Osteocyte (in vitro differentiated cells): ENCODE results near the gene TBRG1. TPM values are rescaled to one million over a fixed set of nuclear protein-coding genes. Genes with fewer than 3 reads are reported as not detected.

Experiments used
- DNase-seq: peaks from one replicate; pipeline ENCODE4 v3.0.0; 2021; ENCODE audit warnings: mixed read lengths; ENCODE audit not compliant: unreplicated experiment; ENCODE audit errors: extremely low spot score
- H3K27ac Mint-ChIP-seq: one replicate; pipeline ENCODE4 v1.8.0; 2021; ENCODE audit warnings: mild to moderate bottlenecking, mixed read lengths; ENCODE audit not compliant: unreplicated experiment
- H3K27me3 Mint-ChIP-seq: one replicate; pipeline ENCODE4 v1.8.0; 2021; ENCODE audit warnings: mixed read lengths; ENCODE audit not compliant: unreplicated experiment
- H3K36me3 Mint-ChIP-seq: one replicate; pipeline ENCODE4 v1.8.0; 2021; ENCODE audit warnings: mixed read lengths; ENCODE audit not compliant: unreplicated experiment
- H3K4me1 Mint-ChIP-seq: one replicate; pipeline ENCODE4 v1.8.0; 2021; ENCODE audit warnings: mixed read lengths; ENCODE audit not compliant: unreplicated experiment
- H3K4me3 Mint-ChIP-seq: one replicate; pipeline ENCODE4 v1.8.0; 2021; ENCODE audit warnings: mild to moderate bottlenecking, moderate library complexity, mixed read lengths; ENCODE audit not compliant: unreplicated experiment
- H3K9me3 Mint-ChIP-seq: one replicate; pipeline ENCODE4 v1.8.0; 2021; ENCODE audit warnings: mixed read lengths; ENCODE audit not compliant: unreplicated experiment
- total RNA-seq: library from RNA; stranded (reverse); gene quantifications from 2 replicates; pipeline ENCODE4 v1.2.1, GENCODE V29; 2021
- TF ChIP-seq, protein P1 (sequence below): fragments of 200-600 bp; sonication (generic); IDR thresholded peaks from 2 replicates; pipeline ENCODE4 v1.5.0; 2021; ENCODE audit warnings: antibody characterized with exemption, mild to moderate bottlenecking, moderate library complexity

Gene TBRG1
- total RNA-seq, 1 donor from 2014 or later: 34.8 TPM

DNA sequence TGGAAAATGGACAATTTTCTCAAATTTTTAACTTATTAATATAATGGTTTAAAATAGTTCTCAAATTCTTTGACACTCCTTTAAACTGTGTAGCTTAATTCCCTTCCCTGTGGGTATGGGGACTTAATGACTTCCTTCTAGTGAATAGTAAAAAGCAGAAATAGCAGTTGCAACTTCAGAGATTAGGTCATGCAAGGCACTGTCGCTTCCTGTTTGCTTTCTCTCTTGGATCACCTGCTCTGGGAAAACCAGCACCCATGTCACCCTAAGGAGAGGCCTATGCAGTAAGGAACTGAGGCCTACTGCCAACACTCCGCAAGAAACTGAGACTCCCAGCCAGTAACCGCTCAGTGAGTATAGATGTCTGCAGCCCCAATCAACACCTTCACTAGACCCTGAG is 16.9 kb upstream of the TBRG1 start:
- Mint-ChIP-seq H3K36me3 (no peaks in the 10 kb centered on the region), H3K27ac (no peak overlapping the region), H3K27me3 (peaks cover 18% of the 10 kb centered on the region), H3K4me3 (no peak overlapping the region), H3K4me1 (no peaks in the 10 kb centered on the region), H3K9me3 (no peaks in the 10 kb centered on the region)
- TF ChIP-seq, protein P1, sequence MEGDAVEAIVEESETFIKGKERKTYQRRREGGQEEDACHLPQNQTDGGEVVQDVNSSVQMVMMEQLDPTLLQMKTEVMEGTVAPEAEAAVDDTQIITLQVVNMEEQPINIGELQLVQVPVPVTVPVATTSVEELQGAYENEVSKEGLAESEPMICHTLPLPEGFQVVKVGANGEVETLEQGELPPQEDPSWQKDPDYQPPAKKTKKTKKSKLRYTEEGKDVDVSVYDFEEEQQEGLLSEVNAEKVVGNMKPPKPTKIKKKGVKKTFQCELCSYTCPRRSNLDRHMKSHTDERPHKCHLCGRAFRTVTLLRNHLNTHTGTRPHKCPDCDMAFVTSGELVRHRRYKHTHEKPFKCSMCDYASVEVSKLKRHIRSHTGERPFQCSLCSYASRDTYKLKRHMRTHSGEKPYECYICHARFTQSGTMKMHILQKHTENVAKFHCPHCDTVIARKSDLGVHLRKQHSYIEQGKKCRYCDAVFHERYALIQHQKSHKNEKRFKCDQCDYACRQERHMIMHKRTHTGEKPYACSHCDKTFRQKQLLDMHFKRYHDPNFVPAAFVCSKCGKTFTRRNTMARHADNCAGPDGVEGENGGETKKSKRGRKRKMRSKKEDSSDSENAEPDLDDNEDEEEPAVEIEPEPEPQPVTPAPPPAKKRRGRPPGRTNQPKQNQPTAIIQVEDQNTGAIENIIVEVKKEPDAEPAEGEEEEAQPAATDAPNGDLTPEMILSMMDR: no peak
- DNase-seq: no peak

DNA sequence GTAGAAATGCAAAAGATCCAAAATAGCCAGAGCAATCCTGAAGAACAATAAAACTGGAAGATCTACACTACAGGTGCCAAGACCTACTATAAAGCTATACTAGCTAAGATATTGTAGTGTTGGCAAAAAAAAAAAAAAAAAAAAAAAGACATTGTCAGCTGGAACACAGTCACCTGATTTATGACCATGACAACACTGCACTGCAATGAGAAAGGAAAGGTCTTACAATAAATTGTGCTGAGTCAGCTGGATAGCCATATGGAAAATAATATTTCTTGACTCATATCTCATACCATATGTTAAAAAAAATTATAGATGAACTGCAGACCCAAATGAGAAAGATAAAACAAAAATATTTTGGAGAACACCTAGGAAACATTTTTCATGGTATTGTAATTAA is 14.5 kb upstream of the TBRG1 start:
- Mint-ChIP-seq H3K9me3 (no peaks in the 10 kb centered on the region), H3K36me3 (no peaks in the 10 kb centered on the region), H3K4me1 (no peaks in the 10 kb centered on the region), H3K27ac (no peak overlapping the region), H3K27me3 (peaks cover 24% of the 10 kb centered on the region), H3K4me3 (no peak overlapping the region)
- TF ChIP-seq, protein P1: no peak
- DNase-seq: no peak

DNA sequence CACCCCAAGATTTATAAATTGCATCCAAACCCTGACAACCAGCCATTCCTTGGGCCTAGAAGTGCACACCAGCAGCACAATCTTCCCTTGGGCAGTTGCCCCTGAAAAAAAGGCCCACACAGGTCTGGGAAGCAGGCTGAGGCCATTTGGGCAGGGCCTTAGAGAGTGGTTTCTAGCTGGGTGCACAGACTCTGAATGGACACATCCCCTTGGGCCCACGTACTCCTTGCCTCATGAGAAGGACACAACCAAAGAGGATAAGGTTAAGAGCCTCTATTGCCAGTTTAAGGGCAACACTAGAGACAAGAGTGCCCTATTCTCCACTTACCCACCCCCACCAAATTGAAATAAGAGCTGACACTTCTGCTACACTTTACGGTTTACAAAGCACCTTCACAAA is 12.4 kb upstream of the TBRG1 start:
- TF ChIP-seq, protein P1: no peak
- no peaks in the 10 kb centered on the region for H3K4me1 Mint-ChIP-seq
- H3K36me3 Mint-ChIP-seq: no peaks in the 10 kb centered on the region
- no peaks in the 10 kb centered on the region for H3K9me3 Mint-ChIP-seq
- no peak overlapping the region for H3K4me3 Mint-ChIP-seq
- DNase-seq: no peak
- no peak overlapping the region for H3K27ac Mint-ChIP-seq
- peaks cover 32% of the 10 kb centered on the region for H3K27me3 Mint-ChIP-seq

DNA sequence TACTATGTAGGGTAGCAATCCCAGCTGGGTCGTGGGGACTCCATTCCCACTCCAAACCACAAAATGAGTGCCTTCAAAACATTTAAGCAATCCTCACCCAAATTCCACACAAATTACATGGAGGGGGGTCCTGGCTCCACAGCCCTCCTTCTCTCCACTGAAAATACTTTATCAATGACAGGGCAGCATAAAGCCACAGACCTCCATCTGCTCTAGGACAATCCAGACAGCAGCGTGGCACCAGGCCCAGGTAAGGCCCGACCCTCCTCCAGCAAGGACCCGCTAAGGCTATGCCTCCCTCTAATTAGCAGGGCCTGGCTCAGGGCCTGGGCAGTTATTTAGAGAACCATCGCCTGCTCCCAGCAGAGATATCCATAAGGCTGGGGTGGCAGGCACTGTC is 11.6 kb upstream of the TBRG1 start, which contains the start of gene PANX3:
TSS of gene PANX3 (plus strand) at position 365 of the 400 bp plus-strand sequence. CDS start 129 bp downstream, outside the sequence.
- Mint-ChIP-seq H3K36me3 (no peaks in the 10 kb centered on the region), H3K9me3 (no peaks in the 10 kb centered on the region), H3K27ac (no peak within 1 kb of the TSS), H3K4me3 (no peak within 1 kb of the TSS), H3K4me1 (no peaks in the 10 kb centered on the region), H3K27me3 (peaks cover 34% of the 10 kb centered on the region)
- TF ChIP-seq, protein P1: no peak
- DNase-seq: no peak

DNA sequence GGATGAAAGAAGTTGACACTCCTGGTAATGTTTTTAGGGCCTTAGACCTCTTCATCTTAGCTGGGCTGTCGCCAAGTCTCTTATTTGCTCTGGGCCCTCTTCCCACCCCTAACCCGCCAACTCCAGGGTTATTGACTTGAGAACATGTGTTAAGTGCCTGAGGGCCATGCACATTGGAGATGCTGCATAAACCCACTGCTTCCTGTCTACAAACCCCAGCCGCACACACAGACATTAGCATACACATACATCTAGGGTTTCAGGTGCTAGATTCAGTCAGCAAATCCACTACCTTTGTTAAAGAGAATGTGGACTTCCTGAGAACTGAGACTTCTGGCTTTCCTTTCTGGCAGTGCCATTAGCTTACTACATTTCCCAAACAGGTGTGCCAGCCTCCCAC is 10.6 kb upstream of the TBRG1 start:
- Mint-ChIP-seq H3K4me1 (no peaks in the 10 kb centered on the region), H3K36me3 (no peaks in the 10 kb centered on the region), H3K27me3 (peaks cover 33% of the 10 kb centered on the region), H3K27ac (no peak overlapping the region), H3K9me3 (no peaks in the 10 kb centered on the region), H3K4me3 (no peak overlapping the region)
- no peak for DNase-seq
- TF ChIP-seq, protein P1: no peak
